NCI-H69 (cell line): ENCODE data around the gene EPB41L4A.
A peak's percentile ranks its signal among the peaks of the same experiment; 100 is the strongest.

Experiments
- DNase-seq: peaks from one replicate; lab custom pipeline; 2025; lab: John Stamatoyannopoulos, UW

The EPB41L4A gene

DNA sequence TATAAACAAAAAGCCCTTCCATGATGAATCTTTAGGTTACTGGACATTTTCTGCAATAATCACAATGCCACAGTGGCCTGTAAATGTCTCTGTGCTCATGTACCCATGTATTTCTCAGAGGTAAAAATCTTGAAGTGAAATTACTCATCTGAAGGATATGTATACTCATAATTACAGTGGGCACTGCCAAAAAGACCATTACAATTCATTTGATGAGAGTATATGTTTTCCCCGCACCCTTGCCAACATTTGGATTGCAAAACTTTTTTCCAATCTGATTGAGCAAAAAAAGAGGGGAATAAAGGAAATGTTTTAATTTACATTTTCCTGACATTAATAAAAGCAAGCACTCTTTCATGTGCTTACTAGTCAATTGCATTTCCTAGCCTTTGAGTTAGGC lies 110.5 kb downstream of the EPB41L4A start:
- DNase-seq: peak; percentile 38

- DNase-seq: no peak
These were observed 112.1 kb downstream of the EPB41L4A start for GRCh38 chr5:112306956-112307355.

- no peak for DNase-seq
These were observed 114.3 kb downstream of the EPB41L4A start for GRCh38 chr5:112304743-112305142.

GRCh38 chr5:112303685-112304084 lies 115.4 kb downstream of the EPB41L4A start:
- DNase-seq: no peak

- DNase-seq: no peak
These were observed 125.0 kb downstream of the EPB41L4A start for GRCh38 chr5:112294126-112294525.

- DNase-seq: no peak
These were observed 125.5 kb downstream of the EPB41L4A start for GRCh38 chr5:112293587-112293986.

GRCh38 chr5:112290691-112291090 lies 128.4 kb downstream of the EPB41L4A start:
- DNase-seq: peak; percentile 68

GRCh38 chr5:112289465-112289864 lies 129.6 kb downstream of the EPB41L4A start:
- peak; percentile 40 for DNase-seq

DNA sequence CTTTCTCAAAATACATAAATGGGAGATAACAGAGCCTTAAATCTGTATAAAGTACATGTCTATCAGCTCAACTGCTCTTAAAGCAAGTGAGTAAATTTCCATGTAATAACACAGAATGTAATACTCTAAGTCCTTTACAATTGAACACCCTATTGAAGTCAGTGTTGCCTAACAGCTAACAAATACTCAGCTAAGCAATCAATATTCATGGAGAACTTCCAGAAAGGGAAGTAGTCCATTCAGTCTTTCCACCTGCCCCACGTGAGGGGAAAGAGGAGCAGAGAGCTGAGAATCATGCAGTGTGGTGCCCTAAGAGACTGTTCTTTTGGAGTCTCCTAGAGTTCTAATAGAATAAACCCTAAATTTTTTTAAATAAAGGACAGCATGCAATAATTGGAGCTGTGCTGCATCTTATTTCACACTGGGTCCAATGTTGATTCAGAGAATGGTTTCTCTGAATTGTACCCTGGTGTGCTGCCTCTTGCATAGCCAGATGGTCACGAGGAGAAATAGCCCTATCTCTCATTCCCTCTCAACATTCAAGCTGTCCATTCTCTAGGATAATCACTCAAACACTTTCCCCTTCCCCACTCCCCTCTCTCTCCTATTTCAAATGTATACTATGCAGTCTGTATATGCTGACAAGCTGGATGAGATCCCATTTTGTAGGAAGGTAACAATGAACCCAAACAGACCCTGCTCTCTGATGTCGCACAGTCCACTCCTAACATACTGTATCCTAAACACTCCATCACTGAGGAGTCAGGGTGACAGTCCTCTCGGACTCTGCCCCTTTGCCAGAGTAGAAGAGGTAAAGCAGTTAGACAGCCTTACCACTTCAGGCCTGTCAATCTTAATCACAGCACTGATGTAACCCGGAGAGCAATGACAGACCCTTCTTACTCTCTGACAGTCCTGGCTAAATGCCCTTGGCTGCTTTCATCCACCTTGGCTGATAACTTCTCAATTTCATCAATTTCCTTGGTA lies 134.8 kb downstream of the EPB41L4A start:
- DNase-seq: peak; percentile 84

DNA sequence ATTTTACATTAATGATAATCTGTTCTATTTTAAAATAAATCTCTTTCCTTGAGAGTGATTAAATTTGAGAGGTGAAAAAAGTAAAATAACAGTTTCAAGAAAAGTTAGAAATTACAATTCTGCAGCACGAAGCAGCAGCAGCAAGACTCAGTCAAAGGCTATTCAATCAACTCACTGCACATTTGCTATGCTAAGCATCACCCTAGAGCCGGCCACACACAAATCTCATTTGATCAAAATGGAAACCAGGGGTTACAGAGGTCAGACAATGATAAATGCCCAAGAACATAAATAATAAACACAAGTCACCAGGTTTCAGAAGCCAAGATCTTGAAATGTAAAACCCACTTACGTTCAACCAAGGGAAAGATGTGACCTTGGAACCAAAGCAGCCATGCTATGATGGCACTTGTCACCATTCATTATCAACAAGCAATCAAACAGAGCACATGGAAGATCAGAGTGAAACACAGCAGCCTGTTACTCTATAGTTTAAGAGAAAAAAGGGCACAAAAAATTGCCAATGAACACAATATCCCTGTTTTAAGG lies 136.0 kb downstream of the EPB41L4A start:
- peak; percentile 35 for DNase-seq

DNA sequence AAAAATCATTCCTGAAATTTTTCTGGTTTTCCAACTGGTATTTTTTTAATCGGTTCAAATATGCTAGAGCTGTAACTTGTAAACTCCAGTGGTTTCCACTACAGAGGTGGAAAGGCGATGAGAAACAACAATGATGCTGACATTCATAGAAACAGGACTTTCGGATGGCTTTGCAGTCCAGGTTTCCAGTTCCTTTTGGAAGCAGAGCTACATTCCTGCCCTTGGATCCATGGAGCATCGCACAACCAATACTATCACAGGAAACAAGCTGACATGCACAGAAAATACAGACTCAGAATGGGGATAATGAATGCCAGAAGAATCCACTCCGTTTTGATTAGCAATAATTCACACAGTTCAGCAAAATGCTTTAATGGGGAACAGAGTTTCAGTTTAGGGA lies 140.0 kb downstream of the EPB41L4A start:
- DNase-seq: no peak

- DNase-seq: peak; percentile 92
These were observed 142.1 kb downstream of the EPB41L4A start for GRCh38 chr5:112276991-112277390.

GRCh38 chr5:112275671-112276070 lies 143.4 kb downstream of the EPB41L4A start:
- peak; percentile 38 for DNase-seq

DNA sequence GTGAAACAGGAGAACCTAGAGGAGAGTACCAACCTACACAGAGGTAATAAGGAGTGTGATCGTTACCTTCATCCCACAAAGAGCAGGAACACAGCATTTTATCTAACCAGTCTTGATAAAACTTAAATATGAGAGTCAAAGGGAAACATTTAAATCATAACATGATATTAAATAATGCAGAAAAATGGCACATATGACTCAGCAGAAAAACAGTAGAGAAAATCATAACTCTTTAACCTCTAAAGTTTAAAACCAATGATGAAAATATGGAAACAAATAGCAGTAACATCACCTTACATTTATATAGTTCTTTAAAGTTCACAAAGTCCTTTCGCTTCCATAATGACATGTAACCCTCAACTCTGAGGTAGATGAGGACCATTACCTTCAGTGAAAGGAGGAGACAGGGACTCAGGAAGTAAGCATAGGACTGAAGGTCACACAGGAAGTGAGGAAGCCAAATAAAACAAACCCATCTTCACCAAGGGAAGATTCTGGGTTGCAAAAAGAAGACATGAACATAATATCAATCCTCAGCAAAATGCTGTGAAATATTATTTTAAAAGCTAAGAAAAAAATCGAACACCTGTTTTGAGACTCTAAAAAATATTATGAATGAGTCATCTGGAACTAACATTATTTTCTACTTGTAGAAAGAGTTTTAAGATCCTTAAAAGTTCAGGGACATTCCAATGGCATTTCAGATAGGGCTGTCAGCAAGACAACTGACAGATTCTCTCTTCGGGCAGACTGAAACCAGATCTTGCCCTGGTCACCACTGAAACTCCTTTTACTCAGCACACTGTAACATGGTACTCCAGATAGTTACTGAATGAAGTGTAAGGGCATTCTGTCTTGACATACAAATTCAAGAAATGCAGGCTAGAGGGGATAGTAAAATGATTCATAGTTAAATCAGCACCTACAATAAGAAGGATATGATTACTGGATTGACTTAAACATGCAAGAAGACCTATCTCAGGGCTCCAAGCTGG lies 148.5 kb downstream of the EPB41L4A start:
- DNase-seq: peak; percentile 17

DNA sequence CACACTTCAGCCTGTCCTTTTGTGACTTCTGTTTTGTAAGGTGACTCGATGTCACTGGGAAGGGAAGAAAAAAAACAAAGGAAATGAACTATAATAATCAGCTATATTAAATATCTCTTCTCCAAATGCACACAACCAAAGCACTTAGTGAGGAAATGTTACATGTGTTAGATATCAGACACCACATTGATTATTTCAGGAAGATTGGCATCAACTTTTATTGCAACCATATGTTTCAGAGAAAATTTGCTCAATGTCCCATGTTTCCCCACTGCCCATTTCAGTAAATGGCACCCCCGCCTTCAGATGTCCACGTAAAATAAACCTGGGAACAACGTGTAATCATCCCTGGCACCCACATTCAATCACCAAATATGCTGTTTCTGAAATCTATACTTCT lies 151.8 kb downstream of the EPB41L4A start:
- no peak for DNase-seq

- no peak for DNase-seq
These were observed 154.4 kb downstream of the EPB41L4A start for GRCh38 chr5:112264666-112265065.

DNA sequence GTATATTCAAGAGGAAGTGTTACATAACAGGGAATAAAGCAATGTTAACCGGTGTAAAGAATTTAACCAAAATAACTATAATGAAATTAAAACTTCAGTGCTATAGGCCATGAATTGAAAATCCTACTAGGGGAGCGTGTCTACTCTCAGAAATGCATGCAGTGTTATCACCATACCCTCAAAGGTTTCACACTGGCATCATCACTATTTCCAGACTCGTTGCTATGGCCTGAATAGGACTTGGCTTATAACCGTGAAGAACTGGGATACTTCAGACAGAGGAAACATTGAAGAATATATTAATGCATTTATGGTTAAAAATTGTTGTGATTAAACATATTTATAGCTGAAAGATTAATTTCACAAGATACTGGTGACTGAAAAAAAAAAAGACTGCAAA lies 154.9 kb downstream of the EPB41L4A start:
- no peak for DNase-seq

DNA sequence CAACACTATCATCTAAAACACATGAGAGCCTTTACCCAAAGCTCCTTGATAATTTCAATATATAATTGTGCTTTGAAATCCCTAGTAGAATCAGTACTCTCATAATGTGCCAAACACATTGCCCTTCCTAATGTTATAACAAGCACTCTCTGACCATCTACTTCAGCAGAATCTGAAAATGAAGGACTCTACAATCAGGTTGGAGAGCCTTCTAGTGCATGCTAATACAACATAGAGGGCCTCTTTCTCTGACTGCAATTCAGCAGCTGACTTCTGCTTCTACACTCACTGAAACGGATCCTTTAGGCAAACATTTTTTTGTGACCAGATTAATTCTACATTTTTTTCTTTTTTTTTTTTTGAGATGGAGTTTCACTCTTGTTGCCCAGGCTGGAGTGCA lies 155.6 kb downstream of the EPB41L4A start:
- DNase-seq: no peak

DNA sequence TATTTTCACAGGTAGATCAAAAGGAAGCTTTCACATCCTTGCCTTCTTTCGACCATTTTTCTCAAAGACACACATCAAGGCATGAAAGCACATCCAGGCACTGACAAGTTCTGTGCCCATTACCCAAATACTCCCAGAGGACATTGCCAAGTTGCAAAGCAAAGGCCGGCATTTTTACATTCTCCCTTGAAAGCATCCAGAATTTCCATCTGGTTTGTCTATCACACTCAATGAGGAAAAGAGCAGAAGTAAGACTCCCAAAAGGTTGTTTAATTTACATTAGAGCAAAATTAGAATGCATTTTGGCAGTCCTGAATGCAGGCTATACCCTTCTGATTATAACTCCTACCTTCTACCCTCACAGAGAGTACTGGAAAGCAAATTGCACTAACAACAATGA lies 160.5 kb downstream of the EPB41L4A start:
- no peak for DNase-seq

DNA sequence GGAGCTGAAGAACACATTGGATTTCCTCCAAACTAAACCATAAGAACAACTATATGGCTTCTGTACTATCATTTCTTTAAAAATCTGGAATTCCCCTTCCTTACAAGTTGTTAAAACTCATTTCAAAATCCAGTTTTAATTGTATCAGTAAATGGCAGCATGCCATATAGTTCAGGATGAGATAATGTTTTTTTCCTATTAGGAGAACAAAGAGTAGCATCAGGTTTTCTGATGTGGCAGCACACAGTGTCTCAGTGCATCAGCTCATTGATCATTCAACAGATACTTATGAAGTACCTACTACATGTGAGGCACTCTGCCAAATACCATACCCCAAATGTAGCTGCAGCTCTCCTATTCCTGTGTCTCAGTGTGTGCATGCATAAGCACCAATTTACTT lies 161.1 kb downstream of the EPB41L4A start:
- DNase-seq: no peak

DNA sequence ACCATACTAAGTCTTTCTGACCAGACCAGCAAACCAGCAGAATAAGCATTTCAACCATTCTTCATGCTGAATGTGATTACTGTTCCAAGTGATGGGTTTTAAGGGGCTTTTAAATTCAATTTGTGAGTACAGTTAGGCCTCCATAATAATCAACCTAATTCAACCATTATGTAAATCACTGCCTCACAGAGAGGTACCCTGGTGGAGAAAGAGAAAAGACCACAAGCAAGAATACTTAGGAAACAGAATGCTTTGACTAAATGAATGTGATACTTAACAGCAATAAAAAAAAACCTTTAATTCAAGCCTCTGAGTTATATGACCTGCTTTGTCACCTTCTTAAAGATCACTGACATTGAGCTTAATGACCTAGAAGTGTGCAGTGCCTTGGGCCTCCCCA lies 162.1 kb downstream of the EPB41L4A start:
- no peak for DNase-seq

DNA sequence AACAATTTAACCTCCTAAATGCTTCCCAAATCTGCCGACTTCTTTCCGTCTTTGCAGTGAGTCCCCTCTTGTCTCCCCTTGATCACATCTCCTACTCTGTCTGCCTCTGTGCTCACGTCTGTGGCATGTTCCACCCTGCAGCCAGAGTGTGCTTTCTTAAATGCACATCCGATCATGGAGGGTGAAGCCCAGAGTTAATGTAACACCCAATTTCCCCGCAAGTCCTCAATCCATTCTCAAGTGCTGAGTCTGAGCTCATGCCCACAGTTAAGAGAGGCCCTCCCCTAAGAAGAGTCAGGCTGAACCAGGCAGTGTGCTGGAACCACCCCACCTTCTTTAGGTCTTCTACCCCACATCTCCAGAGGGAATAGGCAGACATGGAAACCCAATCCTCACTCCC lies 164.8 kb downstream of the EPB41L4A start:
- DNase-seq: no peak
